K562 (cell line): ENCODE results near the gene HVCN1. TPM values are rescaled to one million over a fixed set of nuclear protein-coding genes. Genes with fewer than 3 reads are reported as not detected.

Source experiments
- CEBPB ChIP-seq: fragments of 450-650 bp; IDR thresholded peaks from 2 replicates; pipeline ENCODE4 v1.6.1; 2016; ENCODE audit warnings: missing genetic modification characterization, missing compliant biosample characterization
- CREB3L1 ChIP-seq: fragments of 450-650 bp; IDR thresholded peaks from 2 replicates; pipeline ENCODE4 v1.6.1; 2014; ENCODE audit warnings: low read depth, mild to moderate bottlenecking, moderate library complexity, borderline replicate concordance
- ERF ChIP-seq: fragments of 450-650 bp; formaldehyde crosslinking; IDR thresholded peaks from 2 replicates; pipeline ENCODE4 v1.4.0; 2020; ENCODE audit warnings: mild to moderate bottlenecking, mixed read lengths
- HDAC1 ChIP-seq, 2 experiments: fragments of 450-650 bp; IDR thresholded peaks; 2 replicates each; pipeline ENCODE4 v1.6.1; 2016 to 2017; ENCODE audit warnings: inconsistent platforms in 1 of 2, mild to moderate bottlenecking in 1 of 2, moderate library complexity in 1 of 2
- HDAC3 ChIP-seq: fragments of 450-650 bp; IDR thresholded peaks from 2 replicates; pipeline ENCODE4 v1.6.1; 2018; ENCODE audit warnings: borderline replicate concordance, mild to moderate bottlenecking, moderate library complexity; ENCODE audit not compliant: partially characterized antibody
- HNRNPL ChIP-seq: fragments of 200-400 bp; formaldehyde crosslinking; IDR thresholded peaks from 2 replicates; pipeline ENCODE4 v1.6.1; 2017; ENCODE audit warnings: low read depth, mild to moderate bottlenecking, low read length
- ID3 ChIP-seq, 2 experiments: fragments of 250-450 bp in 1 of 2; fragments of 450-650 bp in 1 of 2; sonication (Bioruptor Pico) in 1 of 2; IDR thresholded peaks; 2 replicates each; pipeline versions ENCODE4 v1.6.1 to v1.8.0; 2016 to 2021; ENCODE audit warnings: mild to moderate bottlenecking in 2 of 2, moderate library complexity in 2 of 2, missing compliant biosample characterization in 1 of 2, missing genetic modification characterization in 1 of 2
- IRF1 ChIP-seq: sonication (generic); formaldehyde crosslinking; IDR thresholded peaks from 2 replicates; pipeline ENCODE4 v1.8.0; 2022; ENCODE audit warnings: missing genetic modification reagents, mild to moderate bottlenecking, borderline replicate concordance
- MCM3 ChIP-seq: fragments of 450-650 bp; IDR thresholded peaks from 2 replicates; pipeline ENCODE4 v1.6.1; 2016
- NCOA6 ChIP-seq: fragments of 450-650 bp; IDR thresholded peaks from 2 replicates; pipeline ENCODE4 v1.6.1; 2017; ENCODE audit warnings: mild to moderate bottlenecking
- POLR3A ChIP-seq: IDR thresholded peaks from 2 replicates; pipeline ENCODE4 v1.6.1; 2011; ENCODE audit warnings: borderline replicate concordance, mild to moderate bottlenecking, moderate library complexity; ENCODE audit not compliant: insufficient read length, insufficient read depth; ENCODE audit errors: extremely low read depth
- YY1 ChIP-seq, 3 experiments: IDR thresholded peaks; 2 replicates each; pipeline ENCODE4 v1.6.1; 2011; ENCODE audit warnings: low read length in 2 of 3, mild to moderate bottlenecking in 2 of 3, moderate library complexity in 2 of 3, borderline replicate concordance in 1 of 3, control low read depth in 1 of 3, low read depth in 1 of 3; ENCODE audit not compliant: insufficient read depth in 3 of 3, insufficient replicate concordance in 2 of 3, control insufficient read depth in 1 of 3, insufficient read length in 1 of 3; ENCODE audit errors: extremely low read depth in 1 of 3
- ZNF280B ChIP-seq: fragments of 250-450 bp; sonication (Bioruptor Pico); IDR thresholded peaks from 2 replicates; pipeline ENCODE4 v1.5.1; 2021; ENCODE audit warnings: mild to moderate bottlenecking
- polyA plus RNA-seq, 8 experiments: library from polyadenylated mRNA; depleted of rRNA in 4 of 8; stranded (reverse) in 5 of 8; unstranded in 3 of 8; fragments of >200 nt; fragmentation: Nextera tagmentation in 2 of 8; fragmentation: Illumina TruSeq in 1 of 8; extraction: Ambion mirVana in 2 of 8; extraction: Trizol in 1 of 8; gene quantifications; 2 replicates each; pipeline versions ENCODE4 v1.2.1 to v1.2.3, GENCODE V29; 2011 to 2014; ENCODE audit warnings: inconsistent platforms in 1 of 8, missing spikeins in 1 of 8
- total RNA-seq, 7 experiments: library from RNA; depleted of rRNA in 6 of 7; stranded (reverse); fragments of >200 nt in 6 of 7; fragmentation: Illumina TruSeq in 2 of 7; extraction: Trizol in 2 of 7; gene quantifications; 2 replicates each; pipeline versions ENCODE4 v1.2.1 to v1.2.3, GENCODE V29; 2011 to 2021; ENCODE audit warnings: low replicate concordance in 1 of 7

The HVCN1 gene
- total and polyA plus RNA-seq, 9 of the 15 experiments (the other 6 are each of a cell fraction or from before 2014, with no cell fraction given) = 0.21 to 1.4 (median 0.74) TPM

- TF ChIP-seq NCOA6 (no peak), MCM3 (no peak), HNRNPL (no peak), IRF1 (CRISPR knock-in tag) (no peak), ERF (CRISPR knock-in tag) (0 out of 2 replicates have a peak, but pooled peaks have one; percentile 12), CREB3L1 (no peak), HDAC1 (IDR thresholded peaks at IDR 0.05) (peak in 1 of 2 experiments; percentile 66; a peak in 2 of 4 replicates), YY1 (IDR thresholded peaks at IDR 0.05; ENCODE audit: borderline replicate concordance in 1 of 3, control insufficient read depth in 1 of 3, extremely low read depth in 1 of 3, insufficient read depth in 3 of 3, insufficient read length in 1 of 3, insufficient replicate concordance in 2 of 3, low read depth in 1 of 3, low read length in 2 of 3) (peak in 1 of 3 experiments; percentile 26), POLR3A (no peak), HDAC3 (no peak), ZNF280B (CRISPR knock-in tag) (no peak), CEBPB (tag) (no peak), ID3 (CRISPR knock-in tag; IDR thresholded peaks at IDR 0.05) (no peak), ID3 (tag; IDR thresholded peaks at IDR 0.05) (no peak)
Measured at GRCh38 chr12:110698171-110698902, 9.4 kb upstream of the HVCN1 start (continued).
